SK-N-MC (cell line): Measurements from ENCODE around the gene HAND2.
A peak's percentile ranks its signal among the peaks of the same experiment; 100 is the strongest.

Source experiments
- DNase-seq: peaks from one replicate; pipeline ENCODE4 v3.0.0-alpha.2; 2011; ENCODE audit warnings: low read depth, low spot score
- H3K27ac ChIP-seq: fragments of 200-600 bp; sonication (generic); 2 replicates; pipeline ENCODE4 v1.5.1; 2016; ENCODE audit warnings: mixed run types
- H3K36me3 ChIP-seq: fragments of 200-600 bp; sonication (generic); 2 replicates; pipeline ENCODE4 v1.6.1; 2017; ENCODE audit warnings: antibody characterized with exemption, low read length, mixed read lengths; ENCODE audit not compliant: insufficient read depth
- H3K4me3 ChIP-seq: fragments of 200-600 bp; sonication (generic); 2 replicates; pipeline ENCODE4 v1.5.1; 2016
- H3K9ac ChIP-seq: fragments of 200-600 bp; sonication (generic); 2 replicates; pipeline ENCODE4 v1.8.0; 2017; ENCODE audit warnings: mixed run types, mixed read lengths; ENCODE audit not compliant: insufficient read length
- H3K9me3 ChIP-seq: fragments of 200-600 bp; sonication (generic); 2 replicates; pipeline ENCODE4 v1.6.1; 2017; ENCODE audit warnings: low read depth, mild to moderate bottlenecking, antibody characterized with exemption, low read length, moderate library complexity, mixed read lengths
- EZH2 ChIP-seq: fragments of 200-600 bp; sonication (generic); IDR thresholded peaks from one replicate; pipeline ENCODE4 v1.6.1; 2017; ENCODE audit warnings: antibody characterized with exemption
- FOXP2 ChIP-seq: optimal IDR thresholded peaks from 2 replicates; pipeline ENCODE3; 2011; ENCODE audit warnings: mild to moderate bottlenecking, moderate library complexity; ENCODE audit not compliant: insufficient read depth; ENCODE audit errors: extremely low read length, control extremely low read depth
- POLR2AphosphoS5 ChIP-seq: IDR thresholded peaks from 2 replicates; pipeline ENCODE4 v1.6.1; 2012; ENCODE audit warnings: mild to moderate bottlenecking, low read depth, low read length, borderline replicate concordance

HAND2 gene

GRCh38 chr4:173529477-173530325 lies at the start of gene HAND2:
Gene HAND2, minus strand, starts transcription at chr4:173530229. Its CDS starts 940 bp downstream, at chr4:173529289.
- Histone ChIP-seq H3K27ac (peak within 1 kb of the TSS; percentile 69), H3K36me3 (peaks cover 27% of the 10 kb centered on the region), H3K9ac (peak within 1 kb of the TSS; percentile 82), H3K9me3 (no peaks in the 10 kb centered on the region), H3K4me3 (peak within 1 kb of the TSS; percentile 92)
- peak; percentile 57 for DNase-seq
- TF ChIP-seq POLR2AphosphoS5 (peak; percentile 88), FOXP2 (no peak), EZH2 (no peak)

DNA sequence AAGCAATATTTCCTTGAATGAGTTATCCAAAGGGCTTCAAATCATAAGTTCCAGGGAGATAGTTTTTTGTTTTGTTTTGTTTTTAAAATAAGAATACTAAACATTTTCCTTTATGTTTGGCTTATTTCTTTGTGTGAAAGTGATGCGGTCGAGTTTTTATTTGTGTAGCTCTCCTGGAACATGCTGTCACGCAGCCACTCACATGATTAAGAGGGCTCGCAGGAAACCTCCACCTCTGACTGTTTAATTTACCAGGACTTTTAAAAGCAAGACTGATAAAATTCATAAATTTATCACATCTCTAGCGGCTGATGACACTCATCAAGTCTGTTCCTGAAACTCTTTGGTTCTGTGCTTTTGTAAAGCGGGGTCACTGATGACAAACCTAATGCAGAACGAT lies 48.9 kb upstream of the HAND2 start:
- no peak for DNase-seq
- H3K27ac ChIP-seq = no peak overlapping the region
- no peak for TF ChIP-seq FOXP2
- TF ChIP-seq POLR2AphosphoS5 = no peak
- H3K9ac ChIP-seq = no peak overlapping the region
- no peaks in the 10 kb centered on the region for H3K36me3 ChIP-seq
- H3K4me3 ChIP-seq = no peak overlapping the region
- H3K9me3 ChIP-seq = no peaks in the 10 kb centered on the region

- H3K9me3 ChIP-seq = no peaks in the 10 kb centered on the region
- H3K9ac ChIP-seq = no peak overlapping the region
- TF ChIP-seq FOXP2 (no peak), EZH2 (no peak), POLR2AphosphoS5 (no peak)
- no peak for DNase-seq
- no peaks in the 10 kb centered on the region for H3K36me3 ChIP-seq
- no peak overlapping the region for H3K27ac ChIP-seq
- H3K4me3 ChIP-seq = no peak overlapping the region
These were observed 47.9 kb upstream of the HAND2 start for GRCh38 chr4:173577963-173578362.

- DNase-seq = no peak
- H3K9me3 ChIP-seq = no peaks in the 10 kb centered on the region
- no peak overlapping the region for H3K9ac ChIP-seq
- no peak overlapping the region for H3K27ac ChIP-seq
- TF ChIP-seq EZH2 = no peak
- TF ChIP-seq POLR2AphosphoS5 = no peak
- no peak for TF ChIP-seq FOXP2
- H3K36me3 ChIP-seq = no peaks in the 10 kb centered on the region
- H3K4me3 ChIP-seq = no peak overlapping the region
These were observed 45.6 kb upstream of the HAND2 start for GRCh38 chr4:173575482-173576152.

GRCh38 chr4:173573725-173574124 lies 43.7 kb upstream of the HAND2 start:
- TF ChIP-seq EZH2 = no peak
- no peak for TF ChIP-seq POLR2AphosphoS5
- no peak for TF ChIP-seq FOXP2
- no peak overlapping the region for H3K9ac ChIP-seq
- no peak overlapping the region for H3K4me3 ChIP-seq
- no peaks in the 10 kb centered on the region for H3K9me3 ChIP-seq
- no peak for DNase-seq
- no peak overlapping the region for H3K27ac ChIP-seq
- no peaks in the 10 kb centered on the region for H3K36me3 ChIP-seq

DNA sequence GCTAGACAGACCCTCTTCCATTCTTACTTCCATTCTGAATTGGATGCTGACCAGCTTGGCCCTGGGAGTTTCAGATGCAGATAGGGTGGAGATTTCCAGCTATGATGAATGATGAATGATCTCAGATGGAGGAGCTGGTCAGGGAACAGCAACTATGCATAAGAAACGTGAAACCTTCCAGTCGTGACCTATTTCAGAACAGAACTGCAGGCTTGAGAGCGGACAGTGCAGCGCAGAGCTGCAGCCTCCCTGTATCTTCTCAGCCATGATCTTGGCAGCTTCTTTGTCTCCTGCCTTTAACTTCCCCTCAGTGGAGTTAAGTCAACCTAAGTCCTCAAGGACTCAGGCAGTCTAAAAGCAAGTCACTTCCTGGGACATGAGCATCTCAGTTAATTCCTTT lies 43.3 kb upstream of the HAND2 start:
- Histone ChIP-seq H3K9me3 (no peaks in the 10 kb centered on the region), H3K9ac (no peak overlapping the region), H3K36me3 (no peaks in the 10 kb centered on the region), H3K27ac (no peak overlapping the region), H3K4me3 (no peak overlapping the region)
- TF ChIP-seq FOXP2 (no peak), POLR2AphosphoS5 (no peak), EZH2 (no peak)
- no peak for DNase-seq

DNA sequence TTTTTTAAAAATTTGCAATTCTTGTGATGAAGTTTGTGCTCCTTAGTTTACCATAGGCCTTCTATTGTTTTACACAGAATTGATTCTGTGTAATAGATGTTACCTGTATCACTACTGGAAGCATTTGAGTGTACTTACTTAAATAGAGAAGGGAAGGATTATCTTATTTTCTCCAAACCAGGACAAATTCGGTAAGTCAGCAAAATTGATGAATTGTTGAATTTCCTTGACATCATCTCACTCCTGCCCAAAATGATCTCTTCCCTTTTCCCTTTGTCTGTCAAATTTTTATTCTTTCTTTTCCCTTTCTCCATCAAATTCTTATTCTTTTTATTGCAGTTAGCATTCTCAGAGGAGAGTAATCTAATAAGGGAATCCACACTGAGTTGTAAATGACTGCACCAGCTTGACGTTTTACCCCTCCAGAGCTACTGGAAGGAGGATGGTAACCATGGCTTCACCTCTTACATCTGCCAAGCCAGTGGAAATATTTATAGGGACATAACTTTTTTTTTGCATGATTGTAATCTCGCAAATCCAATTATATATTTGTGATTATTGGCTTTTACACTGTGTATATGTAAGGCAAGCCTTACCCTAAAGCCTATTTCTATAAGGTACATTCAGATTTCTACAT lies 42.6 kb upstream of the HAND2 start:
- Histone ChIP-seq H3K4me3 (no peak overlapping the region), H3K36me3 (no peaks in the 10 kb centered on the region), H3K9me3 (no peaks in the 10 kb centered on the region), H3K9ac (no peak overlapping the region), H3K27ac (no peak overlapping the region)
- DNase-seq = no peak
- TF ChIP-seq FOXP2 = no peak
- TF ChIP-seq POLR2AphosphoS5 = no peak
- no peak for TF ChIP-seq EZH2

DNA sequence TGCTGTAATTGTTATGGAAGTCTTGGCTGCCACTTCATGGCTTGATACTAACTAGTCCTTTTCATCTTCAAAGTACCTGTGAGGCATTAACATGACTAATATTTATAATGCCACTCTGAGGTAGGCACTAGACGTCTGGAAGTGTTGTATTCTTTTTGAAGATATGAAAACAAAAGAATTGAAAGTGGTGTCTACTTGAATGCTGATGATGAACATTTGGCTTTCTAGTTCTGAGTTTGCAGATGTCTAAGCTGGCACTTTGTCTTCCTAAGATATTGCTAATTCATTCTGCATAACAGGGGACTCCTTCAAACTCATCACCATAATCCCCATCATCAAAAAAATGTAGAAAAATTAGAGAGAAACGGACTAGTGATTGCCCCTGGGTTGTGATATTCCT lies 41.6 kb upstream of the HAND2 start:
- no peak overlapping the region for H3K27ac ChIP-seq
- H3K36me3 ChIP-seq = no peaks in the 10 kb centered on the region
- H3K9ac ChIP-seq = no peak overlapping the region
- no peak for DNase-seq
- H3K4me3 ChIP-seq = no peak overlapping the region
- H3K9me3 ChIP-seq = no peaks in the 10 kb centered on the region
- TF ChIP-seq POLR2AphosphoS5 (no peak), EZH2 (no peak), FOXP2 (no peak)
